Smooth muscle cell (in vitro differentiated cells): ENCODE measurements around the gene PPEF2. TPM values are rescaled to one million over a fixed set of nuclear protein-coding genes. Genes with fewer than 3 reads are reported as not detected.

Source experiments
- DNase-seq: peaks from one replicate; lab custom pipeline; 2025; ENCODE audit not compliant: unreplicated experiment; lab: John Stamatoyannopoulos, UW
- H2AFZ ChIP-seq: fragments of 200-600 bp; sonication (generic); 2 replicates; pipeline ENCODE4 v1.6.0; 2016; ENCODE audit warnings: antibody characterized with exemption, low read depth, mild to moderate bottlenecking
- H3F3A ChIP-seq: fragments of 200-600 bp; sonication (generic); 2 replicates; pipeline ENCODE4 v1.6.0; 2017; ENCODE audit warnings: antibody characterized with exemption, low read depth
- H3K27ac ChIP-seq: fragments of 200-600 bp; sonication (generic); 2 replicates; pipeline ENCODE4 v1.5.1; 2016; ENCODE audit warnings: low read depth, mild to moderate bottlenecking
- H3K27me3 ChIP-seq: fragments of 200-600 bp; sonication (generic); 2 replicates; pipeline ENCODE4 v1.6.1; 2016; ENCODE audit warnings: low read depth, mild to moderate bottlenecking
- H3K36me3 ChIP-seq: fragments of 200-600 bp; sonication (generic); 2 replicates; pipeline ENCODE4 v1.5.1; 2016; ENCODE audit warnings: low read depth
- H3K4me1 ChIP-seq: fragments of 200-600 bp; sonication (generic); 2 replicates; pipeline ENCODE4 v1.5.1; 2016; ENCODE audit warnings: low read depth
- H3K4me2 ChIP-seq: fragments of 200-600 bp; sonication (generic); 2 replicates; pipeline ENCODE4 v1.6.0; 2016; ENCODE audit warnings: mild to moderate bottlenecking
- H3K4me3 ChIP-seq: fragments of 200-600 bp; sonication (generic); 2 replicates; pipeline ENCODE4 v1.5.1; 2016; ENCODE audit warnings: mild to moderate bottlenecking
- H3K79me2 ChIP-seq: fragments of 200-600 bp; sonication (generic); 2 replicates; pipeline ENCODE4 v1.6.0; 2016; ENCODE audit warnings: low read depth, mild to moderate bottlenecking
- H3K9ac ChIP-seq: fragments of 200-600 bp; sonication (generic); 2 replicates; pipeline ENCODE4 v1.6.0; 2016; ENCODE audit warnings: low read depth
- H3K9me3 ChIP-seq: fragments of 200-600 bp; sonication (generic); replicated peaks from 2 replicates; pipeline ENCODE4 v1.5.1; 2016; ENCODE audit warnings: low read depth
- H4K20me1 ChIP-seq: fragments of 200-600 bp; sonication (generic); 2 replicates; pipeline ENCODE4 v1.6.0; 2016; ENCODE audit warnings: low read depth
- WGBS: methylation state at CpG from one replicate; pipeline ENCODE4 v1.1.7; 2016; ENCODE audit warnings: low lambda C conversion rate; 5-methylcytosine and 5-hydroxymethylcytosine counted together
- polyA plus RNA-seq: library from polyadenylated mRNA; unstranded; fragments of >200 nt; fragmentation: Nextera tagmentation; extraction: Ambion mirVana; gene quantifications from 2 replicates; pipeline ENCODE4 v1.2.1, GENCODE V29; 2016
- total RNA-seq: library from RNA; depleted of rRNA; stranded (reverse); fragments of >200 nt; gene quantifications from 2 replicates; pipeline ENCODE4 v1.2.3, GENCODE V29; 2014
- TF ChIP-seq, protein P1 (sequence below): fragments of 200-600 bp; sonication (generic); IDR thresholded peaks from 2 replicates; pipeline ENCODE4 v1.5.1; 2017; ENCODE audit warnings: borderline replicate concordance, mild to moderate bottlenecking, antibody characterized with exemption; ENCODE audit not compliant: insufficient read depth, poor library complexity, severe bottlenecking

Gene PPEF2, protein sequence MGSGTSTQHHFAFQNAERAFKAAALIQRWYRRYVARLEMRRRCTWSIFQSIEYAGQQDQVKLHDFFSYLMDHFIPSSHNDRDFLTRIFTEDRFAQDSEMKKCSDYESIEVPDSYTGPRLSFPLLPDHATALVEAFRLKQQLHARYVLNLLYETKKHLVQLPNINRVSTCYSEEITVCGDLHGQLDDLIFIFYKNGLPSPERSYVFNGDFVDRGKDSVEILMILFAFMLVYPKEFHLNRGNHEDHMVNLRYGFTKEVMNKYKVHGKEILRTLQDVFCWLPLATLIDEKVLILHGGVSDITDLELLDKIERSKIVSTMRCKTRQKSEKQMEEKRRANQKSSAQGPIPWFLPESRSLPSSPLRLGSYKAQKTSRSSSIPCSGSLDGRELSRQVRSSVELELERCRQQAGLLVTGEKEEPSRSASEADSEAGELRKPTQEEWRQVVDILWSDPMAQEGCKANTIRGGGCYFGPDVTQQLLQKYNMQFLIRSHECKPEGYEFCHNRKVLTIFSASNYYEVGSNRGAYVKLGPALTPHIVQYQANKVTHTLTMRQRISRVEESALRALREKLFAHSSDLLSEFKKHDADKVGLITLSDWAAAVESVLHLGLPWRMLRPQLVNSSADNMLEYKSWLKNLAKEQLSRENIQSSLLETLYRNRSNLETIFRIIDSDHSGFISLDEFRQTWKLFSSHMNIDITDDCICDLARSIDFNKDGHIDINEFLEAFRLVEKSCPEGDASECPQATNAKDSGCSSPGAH
- total RNA-seq (0.04 TPM in 1 of 2 replicates, not detected in the other), polyA plus RNA-seq (not detected in 2 replicates)

DNA sequence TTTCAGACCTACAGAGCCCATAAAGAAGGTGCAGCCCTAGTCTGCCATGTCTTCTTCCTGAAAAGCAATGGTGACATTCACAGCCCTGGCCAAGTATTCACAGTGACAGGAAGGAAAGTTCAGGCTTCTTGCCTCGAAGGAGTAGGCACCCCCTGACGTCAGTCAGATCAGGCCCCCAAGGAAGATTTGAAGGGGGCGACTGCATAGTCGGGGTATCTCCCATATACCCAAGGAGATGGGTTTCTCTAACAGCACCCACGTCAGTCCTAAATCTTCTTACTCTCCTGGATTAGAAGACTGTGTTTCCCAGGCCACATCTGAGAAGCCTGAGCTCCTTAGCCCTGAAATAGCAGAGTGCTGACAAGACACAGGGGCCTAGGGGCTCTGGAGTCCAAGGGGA is at the start of gene PPEF2:
Gene PPEF2 (minus strand): TSS at position 101 of the 400 bp plus-strand sequence. CDS start 6,127 bp downstream, outside the sequence.
- Histone ChIP-seq H3K9ac (no peak within 1 kb of the TSS), H3K79me2 (no peaks in the 10 kb centered on the region), H3K4me2 (no peak within 1 kb of the TSS), H3F3A (no peaks in the 10 kb centered on the region), H3K4me3 (no peak within 1 kb of the TSS), H2AFZ (no peak within 1 kb of the TSS), H4K20me1 (no peaks in the 10 kb centered on the region), H3K36me3 (no peaks in the 10 kb centered on the region), H3K27me3 (no peaks in the 10 kb centered on the region), H3K4me1 (no peaks in the 10 kb centered on the region), H3K27ac (no peak within 1 kb of the TSS), H3K9me3 (no peaks in the 10 kb centered on the region)
- 90% methylated on average over 5 of the region's 5 CpGs for WGBS
- no peak for DNase-seq
- TF ChIP-seq, protein P1, sequence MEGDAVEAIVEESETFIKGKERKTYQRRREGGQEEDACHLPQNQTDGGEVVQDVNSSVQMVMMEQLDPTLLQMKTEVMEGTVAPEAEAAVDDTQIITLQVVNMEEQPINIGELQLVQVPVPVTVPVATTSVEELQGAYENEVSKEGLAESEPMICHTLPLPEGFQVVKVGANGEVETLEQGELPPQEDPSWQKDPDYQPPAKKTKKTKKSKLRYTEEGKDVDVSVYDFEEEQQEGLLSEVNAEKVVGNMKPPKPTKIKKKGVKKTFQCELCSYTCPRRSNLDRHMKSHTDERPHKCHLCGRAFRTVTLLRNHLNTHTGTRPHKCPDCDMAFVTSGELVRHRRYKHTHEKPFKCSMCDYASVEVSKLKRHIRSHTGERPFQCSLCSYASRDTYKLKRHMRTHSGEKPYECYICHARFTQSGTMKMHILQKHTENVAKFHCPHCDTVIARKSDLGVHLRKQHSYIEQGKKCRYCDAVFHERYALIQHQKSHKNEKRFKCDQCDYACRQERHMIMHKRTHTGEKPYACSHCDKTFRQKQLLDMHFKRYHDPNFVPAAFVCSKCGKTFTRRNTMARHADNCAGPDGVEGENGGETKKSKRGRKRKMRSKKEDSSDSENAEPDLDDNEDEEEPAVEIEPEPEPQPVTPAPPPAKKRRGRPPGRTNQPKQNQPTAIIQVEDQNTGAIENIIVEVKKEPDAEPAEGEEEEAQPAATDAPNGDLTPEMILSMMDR: no peak

DNA sequence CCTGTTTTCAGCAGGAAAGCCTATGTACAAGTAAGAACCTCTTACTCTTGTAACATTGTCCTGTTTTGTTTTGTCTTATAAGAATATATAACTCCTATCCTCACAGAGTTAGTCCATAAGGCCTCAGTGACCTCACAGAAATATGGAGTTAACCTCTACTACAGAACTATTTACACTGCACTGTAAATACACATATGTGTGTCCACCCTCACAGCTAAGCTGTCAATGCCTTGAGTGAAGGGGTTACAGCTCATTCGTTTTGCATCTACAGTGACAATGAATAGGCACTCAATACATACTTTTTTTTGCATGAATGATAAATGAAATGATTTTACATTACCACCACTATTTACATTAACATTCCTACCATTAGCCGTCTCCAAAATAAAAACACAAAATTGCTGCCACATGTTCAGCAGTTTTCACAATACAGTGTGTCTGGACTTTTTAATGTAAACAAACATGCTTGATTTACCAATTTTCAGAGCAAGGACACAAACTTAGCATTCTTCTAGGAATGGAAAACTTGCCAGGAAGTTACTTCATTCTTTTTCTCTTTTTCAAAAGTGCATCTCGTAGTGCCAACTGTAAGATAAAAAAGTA is 48.1 kb upstream of the PPEF2 start:
- TF ChIP-seq, protein P1: no peak

DNA sequence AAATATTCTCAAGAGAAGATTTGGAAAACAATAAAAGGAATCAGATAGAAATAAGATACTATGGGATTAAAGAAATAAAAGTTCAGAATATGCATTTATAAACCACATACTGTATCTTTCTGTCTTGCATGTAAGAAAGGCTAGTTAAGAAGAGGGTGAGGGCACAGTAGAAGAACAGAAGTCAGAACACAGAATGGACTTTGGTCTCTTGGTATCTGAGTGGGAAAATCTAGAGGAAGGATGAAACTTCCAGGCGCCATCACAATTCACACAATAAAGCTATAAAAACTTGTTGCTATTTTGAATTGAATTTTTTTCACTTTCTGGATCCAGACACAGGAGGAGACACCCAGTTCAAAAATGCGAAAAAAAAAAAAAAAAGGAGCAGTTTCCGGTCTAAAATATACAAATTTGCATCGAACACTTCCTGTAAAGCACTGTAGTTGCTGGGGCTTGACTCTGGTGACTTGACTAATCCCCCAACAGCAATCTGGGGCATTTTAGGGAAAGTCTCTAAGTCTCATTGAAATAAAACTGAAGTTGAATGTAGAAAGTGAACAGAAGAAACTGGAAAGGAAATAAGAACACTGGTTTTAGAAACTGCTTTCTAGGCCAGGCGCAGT is 46.7 kb upstream of the PPEF2 start:
- Histone ChIP-seq H3F3A (no peaks in the 10 kb centered on the region), H3K4me2 (no peak overlapping the region), H3K9me3 (no peaks in the 10 kb centered on the region), H3K4me3 (no peak overlapping the region), H2AFZ (no peak overlapping the region), H3K36me3 (peaks cover 56% of the 10 kb centered on the region), H3K9ac (no peak overlapping the region), H3K79me2 (no peaks in the 10 kb centered on the region), H3K27ac (no peak overlapping the region), H3K4me1 (no peaks in the 10 kb centered on the region), H3K27me3 (no peaks in the 10 kb centered on the region), H4K20me1 (no peaks in the 10 kb centered on the region)
- no peak for DNase-seq
- TF ChIP-seq, protein P1: no peak
- 91% methylated on average over 5 of the region's 5 CpGs for WGBS

More for the DNA sequence above, 48.1 kb upstream of the PPEF2 start:
- H3K9me3 ChIP-seq: no peaks in the 10 kb centered on the region
- DNase-seq: no peak
- H3F3A ChIP-seq: no peaks in the 10 kb centered on the region
- no peaks in the 10 kb centered on the region for H3K27me3 ChIP-seq
- no peak overlapping the region for H3K4me3 ChIP-seq
- no peaks in the 10 kb centered on the region for H3K4me1 ChIP-seq
- H3K79me2 ChIP-seq: no peaks in the 10 kb centered on the region
- 73% methylated on average over 3 of the region's 3 CpGs for WGBS
- no peak overlapping the region for H3K9ac ChIP-seq
- peak overlapping the region; percentile 1 for H3K27ac ChIP-seq
- H3K4me2 ChIP-seq: no peak overlapping the region
- no peak overlapping the region for H2AFZ ChIP-seq
- H4K20me1 ChIP-seq: no peaks in the 10 kb centered on the region
- H3K36me3 ChIP-seq: peaks cover 56% of the 10 kb centered on the region
